Right lobe of liver (tissue), 6 donors: ENCODE data around the gene CBX8. TPM values are rescaled to one million over a fixed set of nuclear protein-coding genes. Genes with fewer than 3 reads are reported as not detected.
A peak's percentile ranks its signal among the peaks of the same experiment; 100 is the strongest.

ENCODE experiments used
- ATAC-seq, 4 donors: fragments of 200-7000 bp; cut with Tn5 transposase; one replicate each; pipeline ENCODE4 v1.9.1; 2020; ENCODE audit warnings: mild to moderate bottlenecking in 4 of 4, moderate library complexity in 4 of 4
- DNase-seq, 3 donors: peaks; one replicate each; pipeline ENCODE4 v3.0.0-alpha.2; 2020
- H3K27ac ChIP-seq, 3 donors: fragments of 200-600 bp; one replicate each; pipeline ENCODE4 v1.8.0; 2022
- H3K27me3 ChIP-seq, 2 donors: fragments of 200-600 bp; one replicate each; pipeline ENCODE4 v1.8.0; 2022
- H3K36me3 ChIP-seq, 4 donors: fragments of 200-600 bp; sonication (generic) in 1 of 4; one replicate each; pipeline versions ENCODE4 v1.5.1 to v1.8.0; 2017 to 2022; ENCODE audit warnings: control low read depth in 1 of 4
- H3K4me1 ChIP-seq, 4 donors: fragments of 200-600 bp; sonication (generic) in 1 of 4; one replicate each; pipeline versions ENCODE4 v1.5.1 to v1.8.0; 2017 to 2022; ENCODE audit warnings: control low read depth in 1 of 4
- H3K4me3 ChIP-seq, 3 donors: fragments of 200-600 bp; one replicate each; pipeline ENCODE4 v1.8.0; 2022
- H3K9me3 ChIP-seq, 4 donors: fragments of 200-600 bp; sonication (generic) in 1 of 4; one replicate each; pipeline versions ENCODE4 v1.5.1 to v1.8.0; 2017 to 2022; ENCODE audit warnings: control low read depth in 1 of 4
- CTCF ChIP-seq, 4 donors: fragments of 200-600 bp in 3 of 4; fragments of 450-650 bp in 1 of 4; IDR thresholded peaks; one replicate each; pipeline versions ENCODE4 v1.5.1 to v1.8.0; 2016 to 2022; ENCODE audit warnings: antibody characterized with exemption in 4 of 4, mild to moderate bottlenecking in 2 of 4
- POLR2A ChIP-seq: fragments of 450-650 bp; IDR thresholded peaks from one replicate; pipeline ENCODE4 v1.6.1; 2017; ENCODE audit warnings: antibody characterized with exemption, mild to moderate bottlenecking
- WGBS: methylation state at CpG from one replicate; pipeline ENCODE4 v1.1.6; 2018; ENCODE audit warnings: low coverage, low lambda C conversion rate; ENCODE audit not compliant: insufficient coverage; ENCODE audit errors: missing lambda C conversion rate; 5-methylcytosine and 5-hydroxymethylcytosine counted together
- intact Hi-C, 2 donors: fragments of 100-400 bp; cut with DNase I; formaldehyde crosslinking; loops; one replicate each; pipeline versions ENCODE4 v1.11.2 to v1.14.1; 2022
- total RNA-seq, 6 experiments: library from RNA; depleted of rRNA in 2 of 6; stranded (reverse); fragments of >200 nt in 2 of 6; fragmentation: NEBNext Ultra II Directional in 3 of 6; extraction: Animal tissue kit (Norgen Biotek cat#: 25700) in 3 of 6; gene quantifications; one replicate each; pipeline versions ENCODE4 v1.1.0 to v1.2.4, GENCODE V29; 2016 to 2023
- donor health status: DM: no; HTN: yes; CAD: no.
- donor health status: DM: no; HTN: no; CAD: no.
- donor health status: DM: no; HTN: no; CAD: no.
- donor health status: DM: no; HTN: yes; CAD: no.
- donor health status: DM: no; HTN: yes; CAD: no.

The CBX8 gene
- total RNA-seq, 6 experiments from 2014 or later = 1.2 to 4.7 (median 2.0) TPM

- intact Hi-C loops = no loop called here
- Histone ChIP-seq H3K4me1 (peaks cover 0 to 37% (median 7%) of the 10 kb centered on the region in 4 donors), H3K27ac (no peak overlapping the region), H3K36me3 (no peaks in the 10 kb centered on the region), H3K27me3 (peaks cover 3 to 18% of the 10 kb centered on the region in 2 donors), H3K4me3 (no peak overlapping the region), H3K9me3 (no peaks in the 10 kb centered on the region)
- DNase-seq = no peak
- 96% methylated on average over 4 of the region's 12 CpGs for WGBS
- TF ChIP-seq POLR2A (no peak), CTCF (IDR thresholded peaks at IDR 0.05) (no peak)
- ATAC-seq = no peak
These were observed 21.3 kb upstream of the CBX8 start for GRCh38 chr17:79818026-79818758.

GRCh38 chr17:79815836-79816461, 19.1 kb upstream of the CBX8 start:
- TF ChIP-seq POLR2A (no peak), CTCF (IDR thresholded peaks at IDR 0.05) (no peak)
- 87% methylated on average over 9 of the region's 41 CpGs for WGBS
- intact Hi-C loops = no loop called here
- ATAC-seq = no peak
- Histone ChIP-seq H3K27me3 (peaks cover 20 to 39% of the 10 kb centered on the region in 2 donors), H3K4me1 (peaks cover 0 to 29% (median 7%) of the 10 kb centered on the region in 4 donors), H3K4me3 (no peak overlapping the region), H3K27ac (no peak overlapping the region), H3K9me3 (no peaks in the 10 kb centered on the region), H3K36me3 (no peaks in the 10 kb centered on the region)
- DNase-seq = no peak

- DNase-seq = peak; percentile 58 to 83 (median 77)
- H3K4me3 ChIP-seq = peak overlapping the region in 1 of 3 donors; percentile 19
- peaks cover 22 to 41% of the 10 kb centered on the region in 2 donors for H3K27me3 ChIP-seq
- no peaks in the 10 kb centered on the region for H3K36me3 ChIP-seq
- ATAC-seq = peak; percentile 66 to 84 (median 74)
- no peaks in the 10 kb centered on the region for H3K9me3 ChIP-seq
- intact Hi-C loops = no loop called here
- TF ChIP-seq CTCF (IDR thresholded peaks at IDR 0.05) (no peak), POLR2A (no peak)
- no peak overlapping the region for H3K27ac ChIP-seq
- H3K4me1 ChIP-seq = peaks cover 0 to 30% (median 7%) of the 10 kb centered on the region in 4 donors
- WGBS = 13% methylated on average over 6 of the region's 96 CpGs
These were observed 18.3 kb upstream of the CBX8 start for GRCh38 chr17:79814974-79815835.

- DNase-seq = no peak
- WGBS = 11% methylated on average over 17 of the region's 43 CpGs
- no peak for ATAC-seq
- H3K4me3 ChIP-seq = peak overlapping the region in 1 of 3 donors; percentile 19
- peaks cover 0 to 30% (median 7%) of the 10 kb centered on the region in 4 donors for H3K4me1 ChIP-seq
- no peaks in the 10 kb centered on the region for H3K36me3 ChIP-seq
- H3K27ac ChIP-seq = no peak overlapping the region
- H3K9me3 ChIP-seq = no peaks in the 10 kb centered on the region
- TF ChIP-seq CTCF (IDR thresholded peaks at IDR 0.05) = no peak
- TF ChIP-seq POLR2A = no peak
- peaks cover 22 to 44% of the 10 kb centered on the region in 2 donors for H3K27me3 ChIP-seq
- intact Hi-C loops = no loop called here
These were observed 17.5 kb upstream of the CBX8 start for GRCh38 chr17:79814127-79814973.
